ENCODE results near the gene PHLPP1. TPM values are rescaled to one million over a fixed set of nuclear protein-coding genes. Genes with fewer than 3 reads are reported as not detected.

The PHLPP1 gene
- polyA plus RNA-seq, 2 of the 4 experiments (the other 2 are of a cell fraction), result 6.5 to 12.1 TPM

- H3K4me1 ChIP-seq, result no peaks in the 10 kb centered on the region
- H3K4me3 ChIP-seq, result no peak overlapping the region
- 84% methylated on average over 11 of the region's 11 CpGs for WGBS (ENCODE audit: missing lambda C conversion rate)
- POLR2A ChIA-PET, result no interaction called here
- no peak overlapping the region for H3K27ac ChIP-seq
- CTCF ChIA-PET, result no interaction called here
- H3K9me3 ChIP-seq, result no peaks in the 10 kb centered on the region
- ATAC-seq (no peak), FAIRE-seq (no peak), DNase-seq (ENCODE audit: low read depth in 1 of 2, low spot score in 1 of 2) (no peak)
- no peak overlapping the region for H3K4me2 ChIP-seq
- TF ChIP-seq KDM1A (IDR thresholded peaks at IDR 0.05; ENCODE audit: low read depth) (no peak), RFX5 (IDR thresholded peaks at IDR 0.05) (no peak), ZSCAN20 (CRISPR knock-in tag; IDR thresholded peaks at IDR 0.05) (no peak), SMC3 (IDR thresholded peaks at IDR 0.05) (no peak), HEYL (CRISPR knock-in tag; IDR thresholded peaks at IDR 0.05) (no peak), EHF (CRISPR knock-in tag; IDR thresholded peaks at IDR 0.05) (no peak), ESRRA (IDR thresholded peaks at IDR 0.05; ENCODE audit: borderline replicate concordance, low read length) (no peak), MAZ (IDR thresholded peaks at IDR 0.05; ENCODE audit: borderline replicate concordance, low read depth, low read length) (no peak), RCOR1 (IDR thresholded peaks at IDR 0.05; ENCODE audit: low read depth, low read length) (no peak), RARB (CRISPR knock-in tag; IDR thresholded peaks at IDR 0.05) (no peak), CHD2 (IDR thresholded peaks at IDR 0.05; ENCODE audit: low read length, partially characterized antibody) (no peak), FOSL2 (IDR thresholded peaks at IDR 0.05) (no peak), FOSL2 (CRISPR knock-in tag; IDR thresholded peaks at IDR 0.05) (no peak), ZFP36 (IDR thresholded peaks at IDR 0.05; ENCODE audit: borderline replicate concordance, partially characterized antibody) (no peak), MYC (IDR thresholded peaks at IDR 0.05; ENCODE audit: borderline replicate concordance, low read length) (no peak), ZC3H11A (IDR thresholded peaks at IDR 0.05) (no peak)
- TF ChIP-seq, protein P1, sequence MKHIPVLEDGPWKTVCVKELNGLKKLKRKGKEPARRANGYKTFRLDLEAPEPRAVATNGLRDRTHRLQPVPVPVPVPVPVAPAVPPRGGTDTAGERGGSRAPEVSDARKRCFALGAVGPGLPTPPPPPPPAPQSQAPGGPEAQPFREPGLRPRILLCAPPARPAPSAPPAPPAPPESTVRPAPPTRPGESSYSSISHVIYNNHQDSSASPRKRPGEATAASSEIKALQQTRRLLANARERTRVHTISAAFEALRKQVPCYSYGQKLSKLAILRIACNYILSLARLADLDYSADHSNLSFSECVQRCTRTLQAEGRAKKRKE (CRISPR knock-in tag; IDR thresholded peaks at IDR 0.05; ENCODE audit: low read depth), result no peak
- TF ChIP-seq, protein P2, sequence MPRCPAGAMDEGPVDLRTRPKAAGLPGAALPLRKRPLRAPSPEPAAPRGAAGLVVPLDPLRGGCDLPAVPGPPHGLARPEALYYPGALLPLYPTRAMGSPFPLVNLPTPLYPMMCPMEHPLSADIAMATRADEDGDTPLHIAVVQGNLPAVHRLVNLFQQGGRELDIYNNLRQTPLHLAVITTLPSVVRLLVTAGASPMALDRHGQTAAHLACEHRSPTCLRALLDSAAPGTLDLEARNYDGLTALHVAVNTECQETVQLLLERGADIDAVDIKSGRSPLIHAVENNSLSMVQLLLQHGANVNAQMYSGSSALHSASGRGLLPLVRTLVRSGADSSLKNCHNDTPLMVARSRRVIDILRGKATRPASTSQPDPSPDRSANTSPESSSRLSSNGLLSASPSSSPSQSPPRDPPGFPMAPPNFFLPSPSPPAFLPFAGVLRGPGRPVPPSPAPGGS (IDR thresholded peaks at IDR 0.05), result no peak
- TF ChIP-seq, protein P3, sequence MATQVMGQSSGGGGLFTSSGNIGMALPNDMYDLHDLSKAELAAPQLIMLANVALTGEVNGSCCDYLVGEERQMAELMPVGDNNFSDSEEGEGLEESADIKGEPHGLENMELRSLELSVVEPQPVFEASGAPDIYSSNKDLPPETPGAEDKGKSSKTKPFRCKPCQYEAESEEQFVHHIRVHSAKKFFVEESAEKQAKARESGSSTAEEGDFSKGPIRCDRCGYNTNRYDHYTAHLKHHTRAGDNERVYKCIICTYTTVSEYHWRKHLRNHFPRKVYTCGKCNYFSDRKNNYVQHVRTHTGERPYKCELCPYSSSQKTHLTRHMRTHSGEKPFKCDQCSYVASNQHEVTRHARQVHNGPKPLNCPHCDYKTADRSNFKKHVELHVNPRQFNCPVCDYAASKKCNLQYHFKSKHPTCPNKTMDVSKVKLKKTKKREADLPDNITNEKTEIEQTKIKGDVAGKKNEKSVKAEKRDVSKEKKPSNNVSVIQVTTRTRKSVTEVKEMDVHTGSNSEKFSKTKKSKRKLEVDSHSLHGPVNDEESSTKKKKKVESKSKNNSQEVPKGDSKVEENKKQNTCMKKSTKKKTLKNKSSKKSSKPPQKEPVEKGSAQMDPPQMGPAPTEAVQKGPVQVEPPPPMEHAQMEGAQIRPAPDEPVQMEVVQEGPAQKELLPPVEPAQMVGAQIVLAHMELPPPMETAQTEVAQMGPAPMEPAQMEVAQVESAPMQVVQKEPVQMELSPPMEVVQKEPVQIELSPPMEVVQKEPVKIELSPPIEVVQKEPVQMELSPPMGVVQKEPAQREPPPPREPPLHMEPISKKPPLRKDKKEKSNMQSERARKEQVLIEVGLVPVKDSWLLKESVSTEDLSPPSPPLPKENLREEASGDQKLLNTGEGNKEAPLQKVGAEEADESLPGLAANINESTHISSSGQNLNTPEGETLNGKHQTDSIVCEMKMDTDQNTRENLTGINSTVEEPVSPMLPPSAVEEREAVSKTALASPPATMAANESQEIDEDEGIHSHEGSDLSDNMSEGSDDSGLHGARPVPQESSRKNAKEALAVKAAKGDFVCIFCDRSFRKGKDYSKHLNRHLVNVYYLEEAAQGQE (IDR thresholded peaks at IDR 0.05), result no peak
These were observed 272.5 kb downstream of the PHLPP1 start for GRCh38 chr18:62987859-62988258.

DNA sequence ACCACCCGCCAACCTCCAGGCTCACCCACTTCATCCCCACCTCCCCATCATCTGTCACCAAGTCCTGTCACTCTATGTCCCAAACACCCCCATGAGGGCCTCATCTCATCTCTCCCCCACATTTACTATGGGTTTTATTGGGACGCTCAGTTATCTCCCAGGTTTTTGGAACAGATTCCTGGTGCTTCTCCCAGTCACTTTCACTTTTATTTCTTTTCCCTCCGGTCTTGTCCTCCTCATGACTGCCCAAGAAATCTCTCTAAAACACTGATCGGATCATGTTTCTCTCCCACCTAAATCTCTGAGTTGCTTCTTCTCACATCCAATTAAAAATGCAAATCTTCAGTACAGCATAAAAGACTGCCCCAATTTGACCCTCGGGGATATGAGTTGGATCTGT, 273.1 kb downstream of the PHLPP1 start:
- no peak for TF ChIP-seq FOSB (CRISPR knock-in tag; IDR thresholded peaks at IDR 0.05)
- no peak for ATAC-seq
- 85% methylated on average over 4 of the region's 5 CpGs for WGBS (ENCODE audit: missing lambda C conversion rate)

More for the DNA sequence above, 273.1 kb downstream of the PHLPP1 start:
- Histone ChIP-seq H3K4me1 (no peaks in the 10 kb centered on the region), H3K4me3 (no peak overlapping the region), H3K27ac (no peak overlapping the region), H3K9me3 (no peaks in the 10 kb centered on the region), H3K4me2 (no peak overlapping the region)
- ChIA-PET POLR2A (no interaction called here), CTCF (interaction anchor here (2.2 kb wide), 1 partner anchor 402 kb away, joined by 6 read pairs; no protein-coding TSS in a partner anchor)
- DNase-seq (ENCODE audit: low read depth in 1 of 2, low spot score in 1 of 2) (no peak), FAIRE-seq (no peak)
